ENCODE data around the gene PRR23E. TPM values are rescaled to one million over a fixed set of nuclear protein-coding genes. Genes with fewer than 3 reads are reported as not detected.

Gene PRR23E
- total RNA-seq, 1 experiment from 2014 or later, result not detected

GRCh38 chr3:127196002-127196401 is 3.1 kb downstream of the PRR23E start:
- H3K36me3 ChIP-seq (ENCODE audit: control insufficient read depth, insufficient read depth, low read length), result no peaks in the 10 kb centered on the region
- POLR2A ChIA-PET, result no interaction called here
- CTCF ChIA-PET, result no interaction called here
- ATAC-seq, result no peak
- DNase-seq (ENCODE audit: low read depth, low spot score), result no peak
- peaks cover 8% of the 10 kb centered on the region for H3K27me3 ChIP-seq (ENCODE audit: control insufficient read depth, insufficient read depth, low read length)
- no TSS peak for BruUV-seq (replicated peaks)
- H3K27ac ChIP-seq (ENCODE audit: low read length), result no peak overlapping the region
- no peak overlapping the region for H3K4me3 ChIP-seq (ENCODE audit: low read depth in 2 of 2, low read length in 2 of 2)
- intact Hi-C loops (cut with micrococcal nuclease; ENCODE audit: unreplicated experiment), result no loop called here
- TF ChIP-seq TCF7L2 (IDR thresholded peaks at IDR 0.05; ENCODE audit: low read depth, low read length) (no peak), POLR2AphosphoS5 (IDR thresholded peaks at IDR 0.05; ENCODE audit: low read depth, low read length) (no peak), REST (IDR thresholded peaks at IDR 0.05; ENCODE audit: insufficient read depth in 1 of 2, low read depth in 2 of 2, low read length in 1 of 2) (no peak), CTCF (IDR thresholded peaks at IDR 0.05) (no peak), SIN3A (IDR thresholded peaks at IDR 0.05; ENCODE audit: borderline replicate concordance, insufficient read depth, low read depth, low read length) (no peak)
- peaks cover 2% of the 10 kb centered on the region; the same call in 1 of the 2 replicates for H3K9me3 ChIP-seq (ENCODE audit: control insufficient read depth, insufficient read depth, low read depth, low read length)
- H3K4me1 ChIP-seq (ENCODE audit: control insufficient read depth, insufficient read depth, low read length), result no peaks in the 10 kb centered on the region
- in situ Hi-C loops (cut with HindIII; ENCODE audit: low pct_unique_long_range_greater_than_20kb, low sequenced_read_pairs), result no loop called here

GRCh38 chr3:127196466-127197299 is 3.8 kb downstream of the PRR23E start:
- Histone ChIP-seq H3K36me3 (ENCODE audit: control insufficient read depth, insufficient read depth, low read length) (no peaks in the 10 kb centered on the region), H3K4me3 (ENCODE audit: low read depth in 2 of 2, low read length in 2 of 2) (no peak overlapping the region), H3K9me3 (ENCODE audit: control insufficient read depth, insufficient read depth, low read depth, low read length) (no peaks in the 10 kb centered on the region), H3K4me1 (ENCODE audit: control insufficient read depth, insufficient read depth, low read length) (no peaks in the 10 kb centered on the region), H3K27ac (ENCODE audit: low read length) (no peak overlapping the region), H3K27me3 (ENCODE audit: control insufficient read depth, insufficient read depth, low read length) (peaks cover 11% of the 10 kb centered on the region)
- intact Hi-C loops (cut with micrococcal nuclease; ENCODE audit: unreplicated experiment) (no loop called here), in situ Hi-C loops (cut with HindIII; ENCODE audit: low pct_unique_long_range_greater_than_20kb, low sequenced_read_pairs) (no loop called here)
- no TSS peak for BruUV-seq (replicated peaks)
- POLR2A ChIA-PET, result no interaction called here
- CTCF ChIA-PET, result no interaction called here
- TF ChIP-seq POLR2AphosphoS5 (IDR thresholded peaks at IDR 0.05; ENCODE audit: low read depth, low read length) (no peak), TCF7L2 (IDR thresholded peaks at IDR 0.05; ENCODE audit: low read depth, low read length) (no peak), REST (IDR thresholded peaks at IDR 0.05; ENCODE audit: insufficient read depth in 1 of 2, low read depth in 2 of 2, low read length in 1 of 2) (no peak)
- DNase-seq (ENCODE audit: low read depth, low spot score), result no peak
- ATAC-seq, result 0 out of 2 replicates have a peak, but pooled peaks have one; percentile 30

All from Panc1 (cell line).